Thyroid gland (tissue), 4 donors: ENCODE results near the gene IFITM10. TPM values are rescaled to one million over a fixed set of nuclear protein-coding genes. Genes with fewer than 3 reads are reported as not detected.

Source experiments
- DNase-seq, 2 donors: peaks; one replicate each; pipeline ENCODE4 v3.0.0-alpha.2; 2019
- H3K27ac ChIP-seq, 3 donors: fragments of 200-600 bp; sonication (generic); 1 replicate in 2 of 3; 2 replicates in 1 of 3; pipeline ENCODE4 v1.5.1; 2016 to 2019; ENCODE audit warnings: mild to moderate bottlenecking in 1 of 3, moderate library complexity in 1 of 3
- H3K27me3 ChIP-seq: fragments of 200-600 bp; sonication (generic); one replicate; pipeline ENCODE4 v1.5.1; 2019
- H3K36me3 ChIP-seq, 2 donors: fragments of 200-600 bp; sonication (generic); one replicate each; pipeline ENCODE4 v1.5.1; 2016 to 2019
- H3K4me1 ChIP-seq, 2 donors: fragments of 200-600 bp; sonication (generic); one replicate each; pipeline ENCODE4 v1.5.1; 2017 to 2019
- H3K4me3 ChIP-seq, 3 donors: fragments of 200-600 bp; sonication (generic); replicated peaks in 1 of 3; 1 replicate in 2 of 3; 2 replicates in 1 of 3; pipeline ENCODE4 v1.5.1; 2016; ENCODE audit warnings: mild to moderate bottlenecking in 1 of 3
- H3K9me3 ChIP-seq: fragments of 200-600 bp; sonication (generic); one replicate; pipeline ENCODE4 v1.5.1; 2017
- CTCF ChIP-seq, 6 experiments: fragments of 200-600 bp in 3 of 6; fragments of 450-650 bp in 3 of 6; sonication (generic) in 3 of 6; IDR thresholded peaks; one replicate each; pipeline ENCODE4 v1.5.1; 2016 to 2019; ENCODE audit warnings: antibody characterized with exemption in 6 of 6, mild to moderate bottlenecking in 2 of 6, inconsistent platforms in 1 of 6, moderate library complexity in 1 of 6
- POLR2A ChIP-seq, 2 donors: fragments of 450-650 bp; IDR thresholded peaks; one replicate each; pipeline ENCODE4 v1.6.1; 2017; ENCODE audit warnings: antibody characterized with exemption in 2 of 2, mild to moderate bottlenecking in 2 of 2, moderate library complexity in 1 of 2
- WGBS, 2 donors: methylation state at CpG; one replicate each; pipeline ENCODE4 v1.1.5; 2017; 5-methylcytosine and 5-hydroxymethylcytosine counted together
- intact Hi-C: fragments of 100-400 bp; cut with DNase I; formaldehyde crosslinking; loops from one replicate; pipeline ENCODE4 v1.15.1; 2023
- total RNA-seq, 4 donors: library from RNA; depleted of rRNA; stranded (reverse); fragments of >200 nt; gene quantifications; one replicate each; pipeline ENCODE4 v1.2.3, GENCODE V29; 2016

Gene IFITM10
- total RNA-seq, 4 donors from 2014 or later, result 0.22 to 126 (median 1.5) TPM; not detected in 1

- H3K4me3 ChIP-seq, result no peak overlapping the region
These were observed 41.5 kb upstream of the IFITM10 start for GRCh38 chr11:1791912-1792311.

GRCh38 chr11:1786466-1786865 is 36.1 kb upstream of the IFITM10 start:
- no peak for DNase-seq
- intact Hi-C loops, result no loop called here
- no peak for TF ChIP-seq CTCF (IDR thresholded peaks at IDR 0.05)
- no peak for TF ChIP-seq POLR2A (IDR thresholded peaks at IDR 0.05)
- H3K4me3 ChIP-seq, result no peak overlapping the region
- no peaks in the 10 kb centered on the region for H3K27me3 ChIP-seq
- no peaks in the 10 kb centered on the region for H3K36me3 ChIP-seq
- no peaks in the 10 kb centered on the region for H3K9me3 ChIP-seq
- H3K27ac ChIP-seq, result no peak overlapping the region
- WGBS, 2 donors, result 88 to 92% methylated on average over 4 of the region's 4 CpGs
- no peaks in the 10 kb centered on the region for H3K4me1 ChIP-seq

More at GRCh38 chr11:1791912-1792311, 41.5 kb upstream of the IFITM10 start:
- intact Hi-C loops, result no loop called here
- 92 to 93% methylated on average over 6 of the region's 6 CpGs for WGBS, 2 donors
- DNase-seq, result no peak
- TF ChIP-seq CTCF (IDR thresholded peaks at IDR 0.05) (no peak), POLR2A (IDR thresholded peaks at IDR 0.05) (no peak)
- no peaks in the 10 kb centered on the region for H3K27me3 ChIP-seq
- no peak overlapping the region for H3K27ac ChIP-seq
- H3K9me3 ChIP-seq, result no peaks in the 10 kb centered on the region
- H3K36me3 ChIP-seq, result no peaks in the 10 kb centered on the region
- no peaks in the 10 kb centered on the region for H3K4me1 ChIP-seq

GRCh38 chr11:1785749-1786413 is 35.5 kb upstream of the IFITM10 start:
- no peaks in the 10 kb centered on the region for H3K9me3 ChIP-seq
- H3K4me3 ChIP-seq, result no peak overlapping the region
- no peak for TF ChIP-seq POLR2A (IDR thresholded peaks at IDR 0.05)
- TF ChIP-seq CTCF (IDR thresholded peaks at IDR 0.05), result no peak
- intact Hi-C loops, result no loop called here
- H3K4me1 ChIP-seq, result no peaks in the 10 kb centered on the region
- H3K36me3 ChIP-seq, result no peaks in the 10 kb centered on the region
- no peak for DNase-seq
- H3K27me3 ChIP-seq, result no peaks in the 10 kb centered on the region
- no peak overlapping the region for H3K27ac ChIP-seq
- WGBS, 2 donors, result 76 to 80% methylated on average over 21 of the region's 21 CpGs

GRCh38 chr11:1784761-1785650 is 34.6 kb upstream of the IFITM10 start:
- Histone ChIP-seq H3K4me3 (no peak overlapping the region), H3K27ac (no peak overlapping the region), H3K27me3 (no peaks in the 10 kb centered on the region), H3K9me3 (no peaks in the 10 kb centered on the region), H3K36me3 (no peaks in the 10 kb centered on the region), H3K4me1 (no peaks in the 10 kb centered on the region)
- intact Hi-C loops, result no loop called here
- TF ChIP-seq CTCF (IDR thresholded peaks at IDR 0.05) (no peak), POLR2A (IDR thresholded peaks at IDR 0.05) (no peak)
- DNase-seq, result no peak
- WGBS, 2 donors, result 81 to 83% methylated on average over 22 to 23 of the region's 23 CpGs
